Transverse colon (tissue), 3 donors: ENCODE data around the gene GNAT1.

Experiments
- CTCF ChIP-seq, 5 experiments: fragments of 200-600 bp in 3 of 5; fragments of 450-650 bp in 2 of 5; sonication (generic) in 3 of 5; IDR thresholded peaks; 1 replicate in 2 of 5; 2 replicates in 3 of 5; pipeline ENCODE4 v1.5.1; 2016 to 2017; ENCODE audit warnings: antibody characterized with exemption in 5 of 5, inconsistent platforms in 3 of 5, mild to moderate bottlenecking in 2 of 5, moderate library complexity in 1 of 5
- POLR2A ChIP-seq: fragments of 450-650 bp; IDR thresholded peaks from one replicate; pipeline ENCODE4 v1.6.1; 2016; ENCODE audit warnings: antibody characterized with exemption, mild to moderate bottlenecking, moderate library complexity

DNA sequence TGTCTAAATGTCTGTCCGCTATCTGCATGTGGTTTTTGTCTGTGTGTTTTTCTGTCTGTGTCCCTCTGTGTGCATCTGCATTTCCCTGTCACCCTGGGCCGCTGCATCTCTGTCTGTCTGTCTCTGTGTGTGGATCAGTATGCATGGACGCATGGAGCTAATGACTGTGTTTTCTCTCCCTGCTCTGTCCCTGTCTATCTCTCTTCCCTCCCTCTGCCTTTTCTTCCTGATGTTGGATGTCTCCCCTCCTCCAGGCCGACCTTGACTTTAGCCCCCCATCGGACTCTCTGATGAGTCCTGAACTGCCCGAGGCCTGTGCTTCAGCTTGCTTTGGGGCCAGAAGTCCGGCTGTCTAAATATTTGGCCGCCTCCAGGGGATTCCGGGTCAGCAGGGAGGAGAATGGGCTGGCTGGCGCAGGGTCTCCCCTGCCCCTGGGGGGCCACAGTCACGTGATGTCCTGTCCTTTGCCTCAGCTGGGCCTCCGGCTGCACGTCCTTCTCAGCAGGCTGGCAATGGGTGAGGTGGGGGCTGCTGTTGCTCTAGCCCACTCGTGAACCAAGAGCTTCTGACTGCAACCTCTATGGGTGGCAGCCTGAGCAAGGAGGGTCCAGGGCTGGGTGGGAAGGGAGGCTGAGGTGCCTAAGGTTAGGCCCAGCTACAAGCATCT, 17.4 kb downstream of the GNAT1 start:
- TF ChIP-seq CTCF (IDR thresholded peaks at IDR 0.05) (no peak), POLR2A (no peak)
